PC-3 (cell line): ENCODE data around the gene CCDC110. TPM values are rescaled to one million over a fixed set of nuclear protein-coding genes. Genes with fewer than 3 reads are reported as not detected.

Experiments used
- ATAC-seq: fragments of 200-7000 bp; cut with Tn5 transposase; 2 replicates; pipeline ENCODE4 v1.9.1; 2020; ENCODE audit warnings: mild to moderate bottlenecking, moderate library complexity
- BruUV-seq: library from RNA; stranded (reverse); fragments of 400-500 nt; replicated peaks from 2 replicates; lab custom pipeline; 2021; lab: Mats Ljungman, UMichigan
- CTCF ChIA-PET: fragments of 300-600 bp; sonication (Branson Sonifier 250); formaldehyde crosslinking; loops from one replicate; lab custom pipeline; 2022; ENCODE audit warnings: antibody characterized with exemption; lab: Charles Lee
- POLR2A ChIA-PET: fragments of 300-600 bp; sonication (Branson Sonifier 250); formaldehyde crosslinking; loops from one replicate; lab custom pipeline; 2022; ENCODE audit warnings: antibody characterized with exemption; ENCODE audit not compliant: unreplicated experiment; lab: Charles Lee
- DNase-seq: peaks from one replicate; pipeline ENCODE4 v3.0.0-alpha.2; 2015
- H2AFZ ChIP-seq: fragments of 300-600 bp; sonication (generic); 2 replicates; pipeline ENCODE4 v1.6.0; 2016; ENCODE audit warnings: antibody characterized with exemption, low read length
- H3F3A ChIP-seq: fragments of 300-600 bp; sonication (generic); one replicate; pipeline ENCODE4 v1.6.0; 2017; ENCODE audit warnings: antibody characterized with exemption, low read length, control low read depth, mild to moderate bottlenecking; ENCODE audit not compliant: unreplicated experiment
- H3K27ac ChIP-seq: fragments of 300-600 bp; sonication (generic); 2 replicates; pipeline ENCODE4 v1.5.1; 2016; ENCODE audit warnings: mild to moderate bottlenecking, low read length
- H3K27me3 ChIP-seq: fragments of 300-600 bp; sonication (generic); 2 replicates; pipeline ENCODE4 v1.6.1; 2016; ENCODE audit warnings: low read length, mixed read lengths
- H3K36me3 ChIP-seq: fragments of 300-600 bp; sonication (generic); 2 replicates; pipeline ENCODE4 v1.6.1; 2016; ENCODE audit warnings: low read depth, mixed run types, low read length, mixed read lengths
- H3K4me1 ChIP-seq: fragments of 300-600 bp; sonication (generic); 2 replicates; pipeline ENCODE4 v1.5.1; 2016; ENCODE audit warnings: low read length; ENCODE audit not compliant: insufficient read depth
- H3K4me2 ChIP-seq: fragments of 300-600 bp; sonication (generic); 2 replicates; pipeline ENCODE4 v1.6.0; 2016; ENCODE audit warnings: low read length
- H3K4me3 ChIP-seq: fragments of 300-600 bp; sonication (generic); 2 replicates; pipeline ENCODE4 v1.5.1; 2016; ENCODE audit warnings: mild to moderate bottlenecking, low read length, mixed read lengths
- H3K79me2 ChIP-seq: fragments of 300-600 bp; sonication (generic); 2 replicates; pipeline ENCODE4 v1.6.1; 2017; ENCODE audit warnings: low read length, mixed read lengths
- H3K9ac ChIP-seq: fragments of 300-600 bp; sonication (generic); 2 replicates; pipeline ENCODE4 v1.6.0; 2016; ENCODE audit warnings: mild to moderate bottlenecking, low read length
- H3K9me2 ChIP-seq: fragments of 300-600 bp; sonication (generic); replicated peaks from 2 replicates; pipeline ENCODE4 v1.6.1; 2016; ENCODE audit warnings: mixed run types, low read length, mixed read lengths
- H3K9me3 ChIP-seq: fragments of 300-600 bp; sonication (generic); 2 replicates; pipeline ENCODE4 v1.6.1; 2016; ENCODE audit warnings: low read length, mixed read lengths
- H4K20me1 ChIP-seq: fragments of 300-600 bp; sonication (generic); 2 replicates; pipeline ENCODE4 v1.6.1; 2016; ENCODE audit warnings: low read length, mixed read lengths
- CTCF ChIP-seq: fragments of 300-600 bp; sonication (generic); conservative IDR thresholded peaks from 2 replicates; pipeline ENCODE4 v1.5.1; 2017; ENCODE audit warnings: antibody characterized with exemption, low read depth, mild to moderate bottlenecking, low read length
- EZH2 ChIP-seq: fragments of 300-600 bp; sonication (generic); IDR thresholded peaks from one replicate; pipeline ENCODE4 v1.6.1; 2017; ENCODE audit warnings: antibody characterized with exemption, mild to moderate bottlenecking, low read length; ENCODE audit not compliant: unreplicated experiment
- EZH2phosphoT487 ChIP-seq: fragments of 300-600 bp; sonication (generic); IDR thresholded peaks from 2 replicates; pipeline ENCODE4 v1.6.1; 2018; ENCODE audit warnings: mild to moderate bottlenecking, antibody characterized with exemption, low read length, borderline replicate concordance
- intact Hi-C: fragments of 100-400 bp; cut with micrococcal nuclease; formaldehyde crosslinking; loops from 2 replicates; pipeline ENCODE4 v1.9.0; 2023
- total RNA-seq: library from RNA; depleted of rRNA; stranded (reverse); fragments of >200 nt; gene quantifications from 2 replicates; pipeline ENCODE4 v1.2.3, GENCODE V29; 2014

CCDC110 gene
- total RNA-seq, 1 experiment from 2014 or later: 0.62 TPM

DNA sequence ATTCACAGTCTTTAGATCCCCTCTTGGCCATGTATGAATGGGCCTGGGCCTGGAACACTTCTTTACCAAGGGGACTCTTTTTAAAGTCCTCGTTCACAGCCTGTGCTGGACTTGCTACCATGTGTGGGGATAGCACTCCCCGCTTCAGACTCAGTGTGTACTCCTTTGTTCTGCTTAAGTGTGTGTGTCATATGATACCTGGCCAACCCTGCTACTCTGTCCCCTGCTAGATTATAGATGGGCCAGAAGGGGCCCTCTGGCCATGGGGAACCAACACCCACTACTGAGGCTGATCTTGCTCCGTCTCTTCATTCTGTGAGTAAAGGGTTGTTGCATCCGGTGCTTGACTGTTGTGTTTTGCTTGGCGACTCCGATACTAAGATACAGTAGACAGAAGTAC is 8.0 kb downstream of the CCDC110 start:
- intact Hi-C loops: no loop called here
- H3K9me2 ChIP-seq: no peaks in the 10 kb centered on the region
- ChIA-PET POLR2A (no interaction called here), CTCF (no interaction called here)
- BruUV-seq: no TSS peak
- TF ChIP-seq EZH2phosphoT487 (no peak), CTCF (no peak), EZH2 (no peak)
- H3K9ac ChIP-seq: no peak overlapping the region
- H3F3A ChIP-seq: no peaks in the 10 kb centered on the region
- no peaks in the 10 kb centered on the region for H3K4me1 ChIP-seq
- no peaks in the 10 kb centered on the region for H4K20me1 ChIP-seq
- no peaks in the 10 kb centered on the region for H3K9me3 ChIP-seq
- H3K36me3 ChIP-seq: no peaks in the 10 kb centered on the region
- ATAC-seq: no peak
- H3K79me2 ChIP-seq: no peaks in the 10 kb centered on the region
- H3K4me3 ChIP-seq: no peak overlapping the region
- H3K27ac ChIP-seq: no peak overlapping the region
- no peak overlapping the region for H3K4me2 ChIP-seq
- no peaks in the 10 kb centered on the region for H3K27me3 ChIP-seq
- DNase-seq: no peak
- no peak overlapping the region for H2AFZ ChIP-seq

DNA sequence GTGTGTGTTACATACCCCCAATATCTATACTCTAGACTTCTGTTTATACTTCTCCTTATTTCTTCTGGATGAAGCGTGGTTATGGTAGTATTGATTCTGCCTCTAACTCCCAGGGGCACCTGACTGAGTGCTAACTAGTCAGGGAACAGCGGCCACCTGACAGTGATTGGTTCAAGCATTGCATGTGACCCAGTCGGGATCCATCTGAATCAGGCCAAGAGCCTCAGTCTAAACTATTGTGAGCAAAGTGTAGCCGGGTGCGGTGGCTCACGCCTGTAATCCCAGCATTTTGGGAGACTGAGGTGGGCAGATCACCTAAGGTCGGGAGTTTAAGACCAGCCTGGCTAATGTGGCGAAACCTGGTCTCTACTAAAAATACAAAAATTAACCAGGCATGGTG is 10.0 kb downstream of the CCDC110 start:
- no peak overlapping the region for H2AFZ ChIP-seq
- no peaks in the 10 kb centered on the region for H3K4me1 ChIP-seq
- H3K36me3 ChIP-seq: no peaks in the 10 kb centered on the region
- H3K9me2 ChIP-seq: no peaks in the 10 kb centered on the region
- no peak for ATAC-seq
- DNase-seq: no peak
- H3K27me3 ChIP-seq: no peaks in the 10 kb centered on the region
- ChIA-PET POLR2A (no interaction called here), CTCF (no interaction called here)
- H3K4me3 ChIP-seq: no peak overlapping the region
- BruUV-seq: no TSS peak
- H4K20me1 ChIP-seq: no peaks in the 10 kb centered on the region
- H3K27ac ChIP-seq: no peak overlapping the region
- H3K9me3 ChIP-seq: no peaks in the 10 kb centered on the region
- TF ChIP-seq EZH2phosphoT487: no peak
- no peak for TF ChIP-seq CTCF
- TF ChIP-seq EZH2: no peak
- no peaks in the 10 kb centered on the region for H3F3A ChIP-seq
- intact Hi-C loops: no loop called here
- H3K79me2 ChIP-seq: no peaks in the 10 kb centered on the region
- no peak overlapping the region for H3K4me2 ChIP-seq
- no peak overlapping the region for H3K9ac ChIP-seq

DNA sequence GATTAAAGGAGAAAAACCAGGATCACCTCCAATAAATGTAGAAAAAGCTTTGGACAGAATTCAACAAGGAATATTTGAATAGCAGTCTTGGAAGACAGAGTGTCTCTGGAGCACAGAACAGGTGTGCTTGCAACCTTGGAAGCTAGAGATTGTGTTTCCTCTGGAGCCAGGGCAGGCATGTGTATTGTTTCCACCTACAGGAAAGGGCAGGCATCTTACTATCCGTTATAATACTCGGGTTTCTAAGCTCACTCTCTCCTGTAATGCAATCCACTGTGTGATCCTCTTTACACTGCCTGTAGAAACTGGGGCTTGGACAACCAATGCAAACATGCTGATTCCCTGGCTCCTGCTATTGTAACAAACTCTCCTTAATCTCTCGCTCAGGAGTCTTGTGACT is 14.4 kb downstream of the CCDC110 start:
- intact Hi-C loops: no loop called here
- Histone ChIP-seq H3K4me1 (no peaks in the 10 kb centered on the region), H3K4me3 (no peak overlapping the region), H3K4me2 (no peak overlapping the region), H3K36me3 (no peaks in the 10 kb centered on the region), H3K27me3 (no peaks in the 10 kb centered on the region), H4K20me1 (no peaks in the 10 kb centered on the region), H3K9ac (no peak overlapping the region), H3K9me2 (no peaks in the 10 kb centered on the region), H3K79me2 (no peaks in the 10 kb centered on the region), H2AFZ (no peak overlapping the region), H3K9me3 (no peaks in the 10 kb centered on the region), H3F3A (no peaks in the 10 kb centered on the region), H3K27ac (no peak overlapping the region)
- no TSS peak for BruUV-seq
- ChIA-PET POLR2A (no interaction called here), CTCF (no interaction called here)
- TF ChIP-seq EZH2 (no peak), CTCF (no peak), EZH2phosphoT487 (no peak)
- no peak for DNase-seq
- ATAC-seq: peak; percentile 35; the same call in 1 of the 2 replicates
